H1 (cell line): ENCODE data around the gene SHC3. TPM values are rescaled to one million over a fixed set of nuclear protein-coding genes. Genes with fewer than 3 reads are reported as not detected.

Experiments
- CHD7 ChIP-seq: fragments of 300-600 bp; sonication (generic); IDR thresholded peaks from 2 replicates; pipeline ENCODE4 v1.7.1; 2012; ENCODE audit warnings: low read length, moderate library complexity, mild to moderate bottlenecking, inconsistent platforms; ENCODE audit not compliant: insufficient replicate concordance
- POLR2A ChIP-seq, 2 experiments: IDR thresholded peaks; 1 replicate in 1 of 2; 2 replicates in 1 of 2; pipeline ENCODE4 v1.6.1; 2011; ENCODE audit warnings: low read depth in 2 of 2, low read length in 2 of 2, mild to moderate bottlenecking in 2 of 2; ENCODE audit errors: control extremely low read depth in 1 of 2
- polyA plus RNA-seq, 7 experiments: library from polyadenylated mRNA; depleted of rRNA in 3 of 7; stranded (reverse) in 5 of 7; unstranded in 2 of 7; fragments of >200 nt in 5 of 7; fragments of 200-250 nt in 2 of 7; gene quantifications; 1 replicate in 5 of 7; 2 replicates in 1 of 7; 4 replicates in 1 of 7; pipeline versions ENCODE4 v1.2.1 to v1.2.3, GENCODE V29; 2011 to 2013; ENCODE audit warnings: missing spikeins in 2 of 7, mixed read lengths in 2 of 7
- total RNA-seq: library from RNA; stranded (reverse); fragmentation: NEBNext Ultra II Directional; extraction: Animal tissue kit (Norgen Biotek cat#: 25700); gene quantifications from 2 replicates; pipeline ENCODE4 v1.2.1, GENCODE V29; 2021

Gene SHC3
- total and polyA plus RNA-seq, 2 of the 8 experiments (the other 6 are each of a cell fraction or from before 2014, with no cell fraction given): 1.4 to 7.1 TPM

GRCh38 chr9:89020754-89021153 lies 157.9 kb downstream of the SHC3 start (continued):
- TF ChIP-seq CHD7: no peak
- TF ChIP-seq POLR2A (IDR thresholded peaks at IDR 0.05; ENCODE audit: control extremely low read depth in 1 of 2, low read depth in 2 of 2, low read length in 2 of 2): no peak
